GM23338 (cell line): Measurements from ENCODE around the gene RELB. TPM values are rescaled to one million over a fixed set of nuclear protein-coding genes. Genes with fewer than 3 reads are reported as not detected.

ENCODE experiments used
- ATAC-seq: fragments of 200-7000 bp; cut with Tn5 transposase; 3 replicates; pipeline ENCODE4 v1.9.1; 2020
- DNase-seq: peaks from one replicate; pipeline ENCODE4 v3.0.0-alpha.2; 2015; ENCODE audit warnings: low spot score
- H2AFZ ChIP-seq: fragments of 200-600 bp; sonication (generic); 2 replicates; pipeline ENCODE4 v1.8.0; 2016; ENCODE audit warnings: antibody characterized with exemption, mild to moderate bottlenecking, moderate library complexity
- H3F3A ChIP-seq: fragments of 200-600 bp; sonication (generic); replicated peaks from 2 replicates; pipeline ENCODE4 v1.8.0; 2017; ENCODE audit warnings: antibody characterized with exemption, mixed run types, low read depth
- H3K27ac ChIP-seq: fragments of 200-600 bp; sonication (generic); 2 replicates; pipeline ENCODE4 v1.6.1; 2016; ENCODE audit warnings: low read depth
- H3K27me3 ChIP-seq: fragments of 200-600 bp; sonication (generic); 2 replicates; pipeline ENCODE4 v1.8.0; 2016; ENCODE audit warnings: mild to moderate bottlenecking, mixed run types, moderate library complexity; ENCODE audit not compliant: insufficient read depth
- H3K36me3 ChIP-seq: fragments of 200-600 bp; sonication (generic); 2 replicates; pipeline ENCODE4 v1.8.0; 2016; ENCODE audit warnings: mild to moderate bottlenecking; ENCODE audit not compliant: insufficient read depth
- H3K4me1 ChIP-seq: fragments of 200-600 bp; sonication (generic); 2 replicates; pipeline ENCODE4 v1.8.0; 2016; ENCODE audit warnings: mild to moderate bottlenecking, moderate library complexity; ENCODE audit not compliant: insufficient read depth
- H3K4me2 ChIP-seq: fragments of 200-600 bp; sonication (generic); 2 replicates; pipeline ENCODE4 v1.7.1; 2017; ENCODE audit warnings: mixed run types
- H3K4me3 ChIP-seq: fragments of 200-600 bp; sonication (generic); 2 replicates; pipeline ENCODE4 v1.6.1; 2016; ENCODE audit warnings: mixed run types
- H3K79me2 ChIP-seq: fragments of 200-600 bp; sonication (generic); replicated peaks from 2 replicates; pipeline ENCODE4 v1.8.0; 2017; ENCODE audit warnings: mild to moderate bottlenecking; ENCODE audit not compliant: insufficient read depth
- H3K9me2 ChIP-seq: fragments of 200-600 bp; sonication (generic); 2 replicates; pipeline ENCODE4 v1.8.0; 2017; ENCODE audit not compliant: insufficient read depth
- H4K20me1 ChIP-seq: fragments of 200-600 bp; sonication (generic); replicated peaks from 2 replicates; pipeline ENCODE4 v1.8.0; 2017; ENCODE audit warnings: mild to moderate bottlenecking; ENCODE audit not compliant: insufficient read depth
- H3K27ac Mint-ChIP-seq: 2 replicates; pipeline ENCODE4 v1.8.0; 2020; ENCODE audit warnings: inconsistent platforms, mild to moderate bottlenecking, moderate library complexity, mixed read lengths
- H3K27me3 Mint-ChIP-seq: 3 replicates; pipeline ENCODE4 v1.8.0; 2022; ENCODE audit warnings: low read depth, mild to moderate bottlenecking, moderate library complexity, mixed read lengths, inconsistent platforms; ENCODE audit not compliant: insufficient read depth, poor library complexity
- H3K36me3 Mint-ChIP-seq: 3 replicates; pipeline ENCODE4 v1.8.0; 2021; ENCODE audit warnings: low read depth, mild to moderate bottlenecking, inconsistent platforms, moderate library complexity, mixed read lengths
- H3K4me1 Mint-ChIP-seq: 3 replicates; pipeline ENCODE4 v1.8.0; 2020; ENCODE audit warnings: mild to moderate bottlenecking, inconsistent platforms, mixed read lengths
- H3K4me3 Mint-ChIP-seq: 3 replicates; pipeline ENCODE4 v1.8.0; 2021; ENCODE audit warnings: moderate library complexity, mild to moderate bottlenecking, inconsistent platforms, mixed read lengths
- H3K9me3 Mint-ChIP-seq: 3 replicates; pipeline ENCODE4 v1.8.0; 2020; ENCODE audit warnings: moderate library complexity, mild to moderate bottlenecking, inconsistent platforms, mixed read lengths
- CREB1 ChIP-seq: fragments of 250-450 bp; sonication (Bioruptor Pico); IDR thresholded peaks from 2 replicates; pipeline ENCODE4 v1.5.0; 2020; ENCODE audit warnings: low read depth, mild to moderate bottlenecking, moderate library complexity
- ETS1 ChIP-seq: IDR thresholded peaks from 2 replicates; pipeline ENCODE4 v1.6.1; 2016; ENCODE audit warnings: antibody characterized with exemption
- EZH2 ChIP-seq: fragments of 200-600 bp; sonication (generic); IDR thresholded peaks from one replicate; pipeline ENCODE4 v1.8.0; 2017; ENCODE audit warnings: antibody characterized with exemption, mild to moderate bottlenecking, low read depth; ENCODE audit not compliant: unreplicated experiment
- EZH2phosphoT487 ChIP-seq: fragments of 200-600 bp; sonication (generic); IDR thresholded peaks from one replicate; pipeline ENCODE4 v1.8.1; 2018; ENCODE audit warnings: antibody characterized with exemption; ENCODE audit not compliant: unreplicated experiment
- JUNB ChIP-seq: IDR thresholded peaks from one replicate; pipeline ENCODE4 v1.6.1; 2016; ENCODE audit warnings: antibody characterized with exemption; ENCODE audit not compliant: unreplicated experiment
- NANOG ChIP-seq: IDR thresholded peaks from 2 replicates; pipeline ENCODE4 v1.6.1; 2016; ENCODE audit warnings: antibody characterized with exemption, borderline replicate concordance
- POLR2AphosphoS5 ChIP-seq: IDR thresholded peaks from 2 replicates; pipeline ENCODE4 v1.6.1; 2016; ENCODE audit warnings: antibody characterized with exemption, low read depth
- REST ChIP-seq: IDR thresholded peaks from one replicate; pipeline ENCODE4 v1.6.1; 2018; ENCODE audit warnings: antibody characterized with exemption; ENCODE audit not compliant: unreplicated experiment
- STAT1 ChIP-seq: IDR thresholded peaks from one replicate; pipeline ENCODE4 v1.6.1; 2016; ENCODE audit warnings: antibody characterized with exemption; ENCODE audit not compliant: unreplicated experiment
- ZNF114 ChIP-seq: fragments of 250-450 bp; sonication (Bioruptor Pico); IDR thresholded peaks from 2 replicates; pipeline ENCODE4 v1.5.0; 2020; ENCODE audit warnings: mild to moderate bottlenecking, moderate library complexity
- ZNF331 ChIP-seq: fragments of 250-450 bp; sonication (Bioruptor Pico); IDR thresholded peaks from 2 replicates; pipeline ENCODE4 v1.5.0; 2020; ENCODE audit warnings: low read depth, mild to moderate bottlenecking, moderate library complexity
- polyA plus RNA-seq: library from polyadenylated mRNA; unstranded; fragments of >200 nt; fragmentation: Nextera tagmentation; extraction: Ambion mirVana; gene quantifications from 2 replicates; pipeline ENCODE4 v1.2.1, GENCODE V29; 2016
- total RNA-seq: library from RNA; depleted of rRNA; stranded (reverse); fragments of >200 nt; shearing (Covaris generic); gene quantifications from 2 replicates; pipeline ENCODE4 v1.2.3, GENCODE V29; 2014
- TF ChIP-seq, protein P1 (sequence below): fragments of 250-450 bp; sonication (Bioruptor Pico); IDR thresholded peaks from 2 replicates; pipeline ENCODE4 v1.5.0; 2020; ENCODE audit warnings: mild to moderate bottlenecking, moderate library complexity
- TF ChIP-seq, protein P2 (sequence below), 2 experiments: fragments of 200-600 bp in 1 of 2; sonication (generic) in 1 of 2; conservative IDR thresholded peaks; 2 replicates each; pipeline versions ENCODE4 v1.5.1 to v1.6.1; 2016 to 2017; ENCODE audit warnings: antibody characterized with exemption in 2 of 2, low read depth in 2 of 2, mild to moderate bottlenecking in 2 of 2, moderate library complexity in 1 of 2

Gene RELB
- total and polyA plus RNA-seq, 2 experiments from 2014 or later, result 7.9 to 13.1 TPM

GRCh38 chr19:45030825-45031224, 29.6 kb downstream of the RELB start (continued):
- TF ChIP-seq, protein P1, sequence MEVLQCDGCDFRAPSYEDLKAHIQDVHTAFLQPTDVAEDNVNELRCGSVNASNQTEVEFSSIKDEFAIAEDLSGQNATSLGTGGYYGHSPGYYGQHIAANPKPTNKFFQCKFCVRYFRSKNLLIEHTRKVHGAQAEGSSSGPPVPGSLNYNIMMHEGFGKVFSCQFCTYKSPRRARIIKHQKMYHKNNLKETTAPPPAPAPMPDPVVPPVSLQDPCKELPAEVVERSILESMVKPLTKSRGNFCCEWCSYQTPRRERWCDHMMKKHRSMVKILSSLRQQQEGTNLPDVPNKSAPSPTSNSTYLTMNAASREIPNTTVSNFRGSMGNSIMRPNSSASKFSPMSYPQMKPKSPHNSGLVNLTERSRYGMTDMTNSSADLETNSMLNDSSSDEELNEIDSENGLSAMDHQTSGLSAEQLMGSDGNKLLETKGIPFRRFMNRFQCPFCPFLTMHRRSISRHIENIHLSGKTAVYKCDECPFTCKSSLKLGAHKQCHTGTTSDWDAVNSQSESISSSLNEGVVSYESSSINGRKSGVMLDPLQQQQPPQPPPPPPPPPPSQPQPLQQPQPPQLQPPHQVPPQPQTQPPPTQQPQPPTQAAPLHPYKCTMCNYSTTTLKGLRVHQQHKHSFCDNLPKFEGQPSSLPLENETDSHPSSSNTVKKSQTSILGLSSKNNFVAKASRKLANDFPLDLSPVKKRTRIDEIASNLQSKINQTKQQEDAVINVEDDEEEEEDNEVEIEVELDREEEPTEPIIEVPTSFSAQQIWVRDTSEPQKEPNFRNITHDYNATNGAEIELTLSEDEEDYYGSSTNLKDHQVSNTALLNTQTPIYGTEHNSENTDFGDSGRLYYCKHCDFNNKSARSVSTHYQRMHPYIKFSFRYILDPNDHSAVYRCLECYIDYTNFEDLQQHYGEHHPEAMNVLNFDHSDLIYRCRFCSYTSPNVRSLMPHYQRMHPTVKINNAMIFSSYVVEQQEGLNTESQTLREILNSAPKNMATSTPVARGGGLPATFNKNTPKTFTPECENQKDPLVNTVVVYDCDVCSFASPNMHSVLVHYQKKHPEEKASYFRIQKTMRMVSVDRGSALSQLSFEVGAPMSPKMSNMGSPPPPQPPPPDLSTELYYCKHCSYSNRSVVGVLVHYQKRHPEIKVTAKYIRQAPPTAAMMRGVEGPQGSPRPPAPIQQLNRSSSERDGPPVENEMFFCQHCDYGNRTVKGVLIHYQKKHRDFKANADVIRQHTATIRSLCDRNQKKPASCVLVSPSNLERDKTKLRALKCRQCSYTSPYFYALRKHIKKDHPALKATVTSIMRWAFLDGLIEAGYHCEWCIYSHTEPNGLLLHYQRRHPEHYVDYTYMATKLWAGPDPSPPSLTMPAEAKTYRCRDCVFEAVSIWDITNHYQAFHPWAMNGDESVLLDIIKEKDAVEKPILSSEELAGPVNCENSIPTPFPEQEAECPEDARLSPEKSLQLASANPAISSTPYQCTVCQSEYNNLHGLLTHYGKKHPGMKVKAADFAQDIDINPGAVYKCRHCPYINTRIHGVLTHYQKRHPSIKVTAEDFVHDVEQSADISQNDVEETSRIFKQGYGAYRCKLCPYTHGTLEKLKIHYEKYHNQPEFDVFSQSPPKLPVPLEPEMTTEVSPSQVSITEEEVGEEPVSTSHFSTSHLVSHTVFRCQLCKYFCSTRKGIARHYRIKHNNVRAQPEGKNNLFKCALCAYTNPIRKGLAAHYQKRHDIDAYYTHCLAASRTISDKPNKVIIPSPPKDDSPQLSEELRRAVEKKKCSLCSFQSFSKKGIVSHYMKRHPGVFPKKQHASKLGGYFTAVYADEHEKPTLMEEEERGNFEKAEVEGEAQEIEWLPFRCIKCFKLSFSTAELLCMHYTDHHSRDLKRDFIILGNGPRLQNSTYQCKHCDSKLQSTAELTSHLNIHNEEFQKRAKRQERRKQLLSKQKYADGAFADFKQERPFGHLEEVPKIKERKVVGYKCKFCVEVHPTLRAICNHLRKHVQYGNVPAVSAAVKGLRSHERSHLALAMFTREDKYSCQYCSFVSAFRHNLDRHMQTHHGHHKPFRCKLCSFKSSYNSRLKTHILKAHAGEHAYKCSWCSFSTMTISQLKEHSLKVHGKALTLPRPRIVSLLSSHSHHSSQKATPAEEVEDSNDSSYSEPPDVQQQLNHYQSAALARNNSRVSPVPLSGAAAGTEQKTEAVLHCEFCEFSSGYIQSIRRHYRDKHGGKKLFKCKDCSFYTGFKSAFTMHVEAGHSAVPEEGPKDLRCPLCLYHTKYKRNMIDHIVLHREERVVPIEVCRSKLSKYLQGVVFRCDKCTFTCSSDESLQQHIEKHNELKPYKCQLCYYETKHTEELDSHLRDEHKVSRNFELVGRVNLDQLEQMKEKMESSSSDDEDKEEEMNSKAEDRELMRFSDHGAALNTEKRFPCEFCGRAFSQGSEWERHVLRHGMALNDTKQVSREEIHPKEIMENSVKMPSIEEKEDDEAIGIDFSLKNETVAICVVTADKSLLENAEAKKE (CRISPR knock-in tag), result no peak

- ATAC-seq, result no peak
- TF ChIP-seq POLR2AphosphoS5 (no peak), ZNF331 (no peak), EZH2 (no peak), REST (no peak), ETS1 (no peak), JUNB (no peak), NANOG (no peak), CREB1 (CRISPR knock-in tag) (no peak), EZH2phosphoT487 (no peak), STAT1 (no peak), ZNF114 (no peak)
- TF ChIP-seq, protein P2, sequence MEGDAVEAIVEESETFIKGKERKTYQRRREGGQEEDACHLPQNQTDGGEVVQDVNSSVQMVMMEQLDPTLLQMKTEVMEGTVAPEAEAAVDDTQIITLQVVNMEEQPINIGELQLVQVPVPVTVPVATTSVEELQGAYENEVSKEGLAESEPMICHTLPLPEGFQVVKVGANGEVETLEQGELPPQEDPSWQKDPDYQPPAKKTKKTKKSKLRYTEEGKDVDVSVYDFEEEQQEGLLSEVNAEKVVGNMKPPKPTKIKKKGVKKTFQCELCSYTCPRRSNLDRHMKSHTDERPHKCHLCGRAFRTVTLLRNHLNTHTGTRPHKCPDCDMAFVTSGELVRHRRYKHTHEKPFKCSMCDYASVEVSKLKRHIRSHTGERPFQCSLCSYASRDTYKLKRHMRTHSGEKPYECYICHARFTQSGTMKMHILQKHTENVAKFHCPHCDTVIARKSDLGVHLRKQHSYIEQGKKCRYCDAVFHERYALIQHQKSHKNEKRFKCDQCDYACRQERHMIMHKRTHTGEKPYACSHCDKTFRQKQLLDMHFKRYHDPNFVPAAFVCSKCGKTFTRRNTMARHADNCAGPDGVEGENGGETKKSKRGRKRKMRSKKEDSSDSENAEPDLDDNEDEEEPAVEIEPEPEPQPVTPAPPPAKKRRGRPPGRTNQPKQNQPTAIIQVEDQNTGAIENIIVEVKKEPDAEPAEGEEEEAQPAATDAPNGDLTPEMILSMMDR (conservative IDR thresholded peaks at IDR 0.05; ENCODE audit: low read depth in 2 of 2), result no peak
These were observed 31.2 kb downstream of the RELB start for GRCh38 chr19:45032421-45032820.

More at GRCh38 chr19:45032421-45032820, 31.2 kb downstream of the RELB start:
- Mint-ChIP-seq H3K9me3 (peaks cover 5% of the 10 kb centered on the region; the same call in 2 of the 3 replicates), H3K4me1 (no peaks in the 10 kb centered on the region; the same call in 2 of the 3 replicates), H3K27me3 (peaks cover 2% of the 10 kb centered on the region), H3K27ac (no peak overlapping the region), H3K36me3 (peaks cover 21% of the 10 kb centered on the region), H3K4me3 (no peak overlapping the region)
- no peaks in the 10 kb centered on the region for H3K36me3 ChIP-seq
- H3K4me3 ChIP-seq, result no peak overlapping the region
- no peaks in the 10 kb centered on the region for H3K27me3 ChIP-seq
- no peak overlapping the region for H3K4me2 ChIP-seq
- no peaks in the 10 kb centered on the region for H3K79me2 ChIP-seq
- H3K9me2 ChIP-seq, result no peaks in the 10 kb centered on the region
- no peaks in the 10 kb centered on the region for H3F3A ChIP-seq
- no peak for DNase-seq
- H3K4me1 ChIP-seq, result no peaks in the 10 kb centered on the region
- H2AFZ ChIP-seq, result no peak overlapping the region
- no peak overlapping the region for H3K27ac ChIP-seq
- H4K20me1 ChIP-seq, result no peaks in the 10 kb centered on the region
